Cardiac muscle cell (in vitro differentiated cells and primary cell): Measurements from ENCODE around the gene KRT27. TPM values are rescaled to one million over a fixed set of nuclear protein-coding genes. Genes with fewer than 3 reads are reported as not detected.
A peak's percentile ranks its signal among the peaks of the same experiment; 100 is the strongest.
"Not testable (repeated sequence)": the region's sequence is repeated elsewhere in the genome, so short reads cannot be mapped to it uniquely, and the experiment has no call there.

Experiments
- DNase-seq, 2 donors: peaks; one replicate each; pipeline versions ENCODE4 v3.0.0 to v3.0.0-alpha.2; 2010 to 2017; ENCODE audit warnings: low read depth in 1 of 2, low spot score in 1 of 2
- H3K27ac ChIP-seq: fragments of 200-600 bp; sonication (generic); 2 replicates; pipeline ENCODE4 v1.5.1; 2016
- H3K27me3 ChIP-seq: fragments of 200-600 bp; sonication (generic); 2 replicates; pipeline ENCODE4 v1.6.0; 2016; ENCODE audit warnings: control low read depth
- H3K36me3 ChIP-seq: fragments of 200-600 bp; sonication (generic); 2 replicates; pipeline ENCODE4 v1.5.1; 2016; ENCODE audit warnings: control low read depth
- H3K4me1 ChIP-seq: fragments of 200-600 bp; sonication (generic); 2 replicates; pipeline ENCODE4 v1.8.1; 2017; ENCODE audit warnings: low read depth, mild to moderate bottlenecking, mixed run types
- H3K4me3 ChIP-seq: fragments of 200-600 bp; sonication (generic); 2 replicates; pipeline ENCODE4 v1.5.1; 2016; ENCODE audit warnings: mild to moderate bottlenecking
- H3K9me3 ChIP-seq: fragments of 200-600 bp; sonication (generic); 2 replicates; pipeline ENCODE4 v1.5.1; 2017; ENCODE audit warnings: low read depth, mild to moderate bottlenecking, control low read depth
- polyA plus RNA-seq: library from polyadenylated mRNA; unstranded; fragments of >200 nt; fragmentation: Nextera tagmentation; extraction: Ambion mirVana; gene quantifications from 2 replicates; pipeline ENCODE4 v1.2.1, GENCODE V29; 2016
- total RNA-seq: library from RNA; depleted of rRNA; stranded (reverse); fragments of >200 nt; gene quantifications from 2 replicates; pipeline ENCODE4 v1.2.3, GENCODE V29; 2016
- TF ChIP-seq, protein P1 (sequence below): IDR thresholded peaks from 2 replicates; pipeline ENCODE4 v1.5.1; 2012; ENCODE audit warnings: low read depth, mild to moderate bottlenecking, low read length

Gene KRT27
- total and polyA plus RNA-seq, 2 experiments from 2014 or later, result not detected

DNA sequence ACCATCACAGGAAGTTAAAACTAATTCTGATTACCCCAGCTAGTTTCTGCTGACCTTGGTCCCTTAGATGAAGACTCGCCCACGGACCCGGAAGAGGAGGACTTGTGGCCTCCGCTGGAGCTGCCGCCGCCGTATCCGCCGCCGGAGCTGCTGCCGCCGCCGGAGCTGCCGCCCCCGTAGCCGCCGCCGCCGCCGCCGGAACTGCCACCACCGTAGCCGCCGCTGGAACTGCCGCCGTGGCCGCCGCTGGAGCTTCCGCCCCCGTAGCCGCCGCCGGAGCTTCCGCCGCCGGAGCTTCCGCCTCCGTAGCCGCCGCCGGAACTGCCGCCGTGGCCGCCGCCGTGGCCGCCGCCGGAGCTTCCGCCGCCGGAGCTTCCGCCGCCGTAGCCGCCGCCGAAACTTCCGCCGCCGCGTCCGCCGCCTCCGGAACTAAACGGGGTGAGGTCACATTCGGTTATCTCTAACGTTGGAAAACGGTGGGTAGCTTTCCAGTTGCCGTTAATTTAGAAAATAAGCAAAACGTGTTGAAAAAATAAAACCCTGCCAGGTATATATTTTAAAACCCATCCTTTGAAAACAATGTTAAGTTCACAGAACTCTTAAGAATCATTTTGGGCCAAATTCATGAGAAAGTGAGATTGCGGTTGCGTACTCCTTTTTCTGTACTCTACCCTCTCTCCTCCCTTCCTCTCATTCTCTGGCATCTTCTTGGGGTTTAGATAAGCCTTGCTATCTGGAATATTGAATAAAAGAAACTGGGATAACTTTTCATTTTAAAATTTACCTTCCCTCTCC is 36.6 kb upstream of the KRT27 start:
- Histone ChIP-seq H3K36me3 (no peaks in the 10 kb centered on the region), H3K4me3 (peak overlapping the region; percentile 95), H3K4me1 (peaks cover 9% of the 10 kb centered on the region), H3K9me3 (no peaks in the 10 kb centered on the region), H3K27ac (peak overlapping the region; percentile 80), H3K27me3 (peaks cover 33% of the 10 kb centered on the region)
- TF ChIP-seq, protein P1, sequence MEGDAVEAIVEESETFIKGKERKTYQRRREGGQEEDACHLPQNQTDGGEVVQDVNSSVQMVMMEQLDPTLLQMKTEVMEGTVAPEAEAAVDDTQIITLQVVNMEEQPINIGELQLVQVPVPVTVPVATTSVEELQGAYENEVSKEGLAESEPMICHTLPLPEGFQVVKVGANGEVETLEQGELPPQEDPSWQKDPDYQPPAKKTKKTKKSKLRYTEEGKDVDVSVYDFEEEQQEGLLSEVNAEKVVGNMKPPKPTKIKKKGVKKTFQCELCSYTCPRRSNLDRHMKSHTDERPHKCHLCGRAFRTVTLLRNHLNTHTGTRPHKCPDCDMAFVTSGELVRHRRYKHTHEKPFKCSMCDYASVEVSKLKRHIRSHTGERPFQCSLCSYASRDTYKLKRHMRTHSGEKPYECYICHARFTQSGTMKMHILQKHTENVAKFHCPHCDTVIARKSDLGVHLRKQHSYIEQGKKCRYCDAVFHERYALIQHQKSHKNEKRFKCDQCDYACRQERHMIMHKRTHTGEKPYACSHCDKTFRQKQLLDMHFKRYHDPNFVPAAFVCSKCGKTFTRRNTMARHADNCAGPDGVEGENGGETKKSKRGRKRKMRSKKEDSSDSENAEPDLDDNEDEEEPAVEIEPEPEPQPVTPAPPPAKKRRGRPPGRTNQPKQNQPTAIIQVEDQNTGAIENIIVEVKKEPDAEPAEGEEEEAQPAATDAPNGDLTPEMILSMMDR, result no peak
- peak; percentile 87 to 91 for DNase-seq

DNA sequence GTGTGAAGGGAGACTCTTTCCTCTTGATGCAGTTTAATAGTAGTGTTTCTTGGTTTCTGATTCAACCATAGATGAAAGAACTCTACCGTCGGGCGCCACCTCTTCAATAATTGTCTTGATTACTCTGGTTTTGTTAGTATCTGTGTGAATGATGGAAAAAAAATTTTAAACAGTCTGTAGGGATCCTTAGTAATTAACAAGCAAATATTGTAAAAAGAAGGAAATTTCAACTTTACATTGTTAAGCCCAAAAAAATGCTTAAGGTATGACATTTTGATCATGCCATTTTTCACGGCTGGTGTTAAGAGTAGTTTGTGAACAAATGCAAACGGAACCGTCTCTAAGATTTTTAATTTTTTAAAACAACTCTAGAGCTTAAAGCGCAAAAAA is 36.0 kb upstream of the KRT27 start:
- Histone ChIP-seq H3K27me3 (peaks cover 38% of the 10 kb centered on the region), H3K27ac (peak overlapping the region; percentile 80), H3K4me3 (peak overlapping the region; percentile 95), H3K4me1 (peaks cover 9% of the 10 kb centered on the region), H3K36me3 (no peaks in the 10 kb centered on the region), H3K9me3 (no peaks in the 10 kb centered on the region)
- DNase-seq, result no peak
- TF ChIP-seq, protein P1, result no peak

DNA sequence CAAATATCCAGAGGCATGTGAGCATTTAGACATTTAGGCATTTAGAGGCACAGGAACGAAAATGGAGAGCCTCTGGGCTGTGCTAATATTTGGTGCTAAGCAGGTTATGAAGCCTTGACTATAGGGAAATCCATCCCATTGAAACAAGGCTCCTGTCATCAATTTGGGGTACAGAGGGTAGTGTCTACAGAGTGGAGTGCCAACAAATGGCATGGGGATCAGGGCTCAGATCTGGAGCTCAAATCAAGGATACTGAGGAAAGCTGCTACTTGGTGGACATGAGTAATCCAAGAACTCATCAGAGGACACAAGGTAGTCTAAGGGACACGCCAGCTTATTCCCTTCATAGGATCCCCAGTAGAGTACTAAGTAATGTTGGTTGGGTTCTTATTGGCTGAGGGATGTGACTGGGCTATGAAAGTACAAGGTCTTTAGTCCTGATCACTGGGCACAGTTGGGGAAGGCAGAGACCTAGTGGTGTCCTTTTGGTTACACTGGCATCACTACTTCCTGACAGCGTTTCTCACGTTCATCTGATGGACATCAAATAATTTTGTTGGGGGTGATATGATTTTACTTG is 34.8 kb upstream of the KRT27 start:
- Histone ChIP-seq H3K27me3 (peaks cover 47% of the 10 kb centered on the region), H3K4me3 (no peak overlapping the region), H3K9me3 (no peaks in the 10 kb centered on the region), H3K4me1 (peaks cover 9% of the 10 kb centered on the region), H3K36me3 (no peaks in the 10 kb centered on the region), H3K27ac (no peak overlapping the region)
- no peak for DNase-seq
- TF ChIP-seq, protein P1, result no peak

DNA sequence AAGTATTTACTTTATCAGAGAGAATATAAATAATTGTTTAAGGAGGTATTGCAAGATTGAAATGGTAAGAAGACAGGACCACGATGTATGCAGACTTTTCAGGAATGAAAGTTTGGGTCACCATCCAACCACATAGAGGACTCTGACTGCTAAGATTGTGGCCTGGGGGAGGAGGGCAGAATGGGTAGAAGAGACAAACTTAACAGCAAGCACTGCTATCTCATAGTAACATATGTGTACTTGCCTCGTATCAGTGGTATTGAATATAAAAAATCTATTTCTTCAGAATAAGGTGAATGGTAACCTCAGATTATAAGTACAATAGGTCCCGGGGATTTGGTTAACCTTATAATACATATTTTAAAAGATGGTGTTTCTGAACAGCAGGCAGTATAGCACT is 34.2 kb upstream of the KRT27 start:
- no peak overlapping the region for H3K4me3 ChIP-seq
- TF ChIP-seq, protein P1, result no peak
- H3K9me3 ChIP-seq, result no peaks in the 10 kb centered on the region
- peaks cover 49% of the 10 kb centered on the region for H3K27me3 ChIP-seq
- H3K27ac ChIP-seq, result no peak overlapping the region
- no peak for DNase-seq
- peaks cover 9% of the 10 kb centered on the region for H3K4me1 ChIP-seq
- H3K36me3 ChIP-seq, result no peaks in the 10 kb centered on the region

DNA sequence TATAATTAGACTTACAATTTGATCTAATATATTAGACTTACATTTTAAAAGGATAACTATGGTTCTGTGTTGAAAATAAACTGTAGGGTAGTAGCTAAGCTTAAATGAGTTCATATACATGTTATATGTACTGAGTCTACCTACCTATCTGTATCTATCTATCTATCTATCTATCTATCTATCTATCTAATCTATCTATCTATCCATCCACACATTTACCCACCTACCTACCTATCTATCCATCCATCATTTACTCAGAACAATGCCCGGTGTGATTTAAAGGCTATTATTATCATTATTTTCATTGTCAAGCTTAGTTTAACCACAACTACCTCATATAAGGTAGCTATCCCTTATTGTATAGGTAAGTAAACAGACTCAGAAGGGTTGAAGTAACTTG is 33.0 kb upstream of the KRT27 start:
- peaks cover 9% of the 10 kb centered on the region for H3K4me1 ChIP-seq
- peaks cover 60% of the 10 kb centered on the region for H3K27me3 ChIP-seq
- no peaks in the 10 kb centered on the region for H3K9me3 ChIP-seq
- no peak overlapping the region for H3K4me3 ChIP-seq
- H3K36me3 ChIP-seq, result no peaks in the 10 kb centered on the region
- no peak overlapping the region for H3K27ac ChIP-seq
- TF ChIP-seq, protein P1, result no peak
- no peak for DNase-seq

DNA sequence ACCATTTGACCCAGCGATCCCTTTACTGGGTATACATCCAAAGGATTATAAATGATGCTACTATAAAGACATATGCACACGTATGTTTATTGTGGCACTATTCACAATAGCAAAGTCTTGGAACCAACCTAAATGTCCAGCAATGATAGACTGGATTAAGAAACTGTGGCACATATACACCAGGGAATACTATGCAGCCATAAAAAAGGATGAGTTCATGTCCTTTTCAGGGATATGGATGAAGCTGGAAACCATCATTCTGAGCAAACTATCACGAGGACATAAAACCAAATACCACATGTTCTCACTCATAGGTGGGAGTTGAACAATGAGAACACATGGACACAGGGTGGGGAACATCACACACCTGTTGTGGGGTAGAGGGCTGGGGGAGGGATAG is 32.3 kb upstream of the KRT27 start:
- not testable (repeated sequence) for H3K4me1 ChIP-seq, H3K36me3 ChIP-seq, H3K4me3 ChIP-seq, H3K9me3 ChIP-seq, H3K27ac ChIP-seq, DNase-seq
- H3K27me3 ChIP-seq, result peaks cover 65% of the 10 kb centered on the region
